ENCODE results near the gene P2RX2.
"Not testable (repeated sequence)": the region's sequence is repeated elsewhere in the genome, so short reads cannot be mapped to it uniquely, and the experiment has no call there.

The P2RX2 gene

DNA sequence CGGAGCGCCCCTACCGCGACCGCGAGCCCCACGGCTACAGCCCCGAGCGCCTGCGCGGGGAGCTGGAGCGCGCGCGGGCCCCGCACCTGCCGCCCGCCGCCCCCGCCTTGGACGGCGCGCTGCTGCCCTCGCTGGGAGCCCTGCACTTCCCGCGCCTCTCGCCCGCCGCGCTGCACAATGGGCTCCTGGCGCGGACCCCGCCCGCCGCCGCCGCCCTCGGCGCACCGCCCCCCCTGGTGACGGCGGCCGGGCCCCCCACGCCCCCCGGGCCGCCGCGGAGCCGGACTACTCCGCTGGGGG is 35.2 kb upstream of the P2RX2 start:
- DNase-seq (ENCODE audit: low read depth, low spot score): no peak

DNA sequence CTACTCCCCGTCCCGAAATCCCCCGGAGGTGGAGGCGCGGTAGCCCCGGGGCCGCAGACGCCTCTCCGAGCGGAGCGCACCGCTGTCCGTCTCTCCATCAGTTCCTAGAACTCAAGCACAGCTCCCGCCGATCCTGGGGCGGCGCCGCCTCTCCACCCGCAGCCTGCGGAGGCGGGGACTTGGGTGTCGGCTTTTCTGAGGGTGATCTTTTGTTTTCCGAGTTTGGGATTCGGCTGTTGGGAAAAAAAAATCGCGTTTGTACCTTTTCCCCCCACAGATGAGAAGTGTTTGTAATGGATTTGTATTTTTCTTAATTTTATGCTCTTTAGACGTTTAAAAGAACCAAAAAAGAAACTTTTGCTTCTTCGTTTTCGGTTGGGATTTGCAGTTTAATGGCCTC is 34.8 kb upstream of the P2RX2 start:
- no peak for DNase-seq (ENCODE audit: low read depth, low spot score)

DNA sequence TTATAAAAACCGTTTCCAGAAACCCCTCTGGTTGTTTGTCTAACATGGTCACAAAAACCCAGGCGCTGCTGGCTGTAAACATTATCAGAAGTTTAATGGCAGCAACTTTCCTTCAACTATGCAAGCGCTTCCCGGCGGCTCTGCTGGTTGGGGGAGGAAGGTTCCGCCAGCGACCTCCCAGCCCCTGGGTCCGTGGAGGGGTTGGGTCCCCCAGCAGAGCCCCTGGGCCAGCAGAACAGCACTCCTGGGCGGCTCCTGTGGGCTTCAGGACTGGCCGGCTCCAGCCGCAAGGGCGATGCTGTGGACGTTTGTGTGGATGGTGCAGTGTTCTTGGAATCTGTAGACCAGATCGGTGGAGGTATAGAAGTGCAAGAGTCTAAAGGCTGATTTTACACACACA is 34.1 kb upstream of the P2RX2 start:
- no peak for DNase-seq (ENCODE audit: low read depth, low spot score)

DNA sequence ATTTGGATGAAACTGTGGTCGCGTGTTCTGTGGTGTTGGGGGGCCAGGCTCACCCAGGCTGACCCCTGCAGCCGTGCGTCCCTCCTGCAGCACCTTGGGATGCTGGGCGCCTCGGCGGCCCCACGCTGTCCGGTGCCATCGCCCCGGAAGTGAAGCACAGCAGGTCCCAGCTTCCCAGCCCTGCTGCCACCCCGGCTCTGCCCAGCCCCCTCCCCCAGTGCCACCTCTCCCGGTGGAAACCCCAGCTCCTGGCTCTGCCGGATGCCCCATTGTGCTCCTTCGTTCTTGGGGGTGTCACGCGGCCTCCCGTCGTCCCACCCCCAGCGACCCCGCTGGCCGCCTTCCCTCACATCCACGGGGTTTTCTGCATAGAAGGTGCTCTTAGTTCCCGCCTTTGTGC is 33.4 kb upstream of the P2RX2 start:
- DNase-seq (ENCODE audit: low read depth, low spot score): no peak

DNA sequence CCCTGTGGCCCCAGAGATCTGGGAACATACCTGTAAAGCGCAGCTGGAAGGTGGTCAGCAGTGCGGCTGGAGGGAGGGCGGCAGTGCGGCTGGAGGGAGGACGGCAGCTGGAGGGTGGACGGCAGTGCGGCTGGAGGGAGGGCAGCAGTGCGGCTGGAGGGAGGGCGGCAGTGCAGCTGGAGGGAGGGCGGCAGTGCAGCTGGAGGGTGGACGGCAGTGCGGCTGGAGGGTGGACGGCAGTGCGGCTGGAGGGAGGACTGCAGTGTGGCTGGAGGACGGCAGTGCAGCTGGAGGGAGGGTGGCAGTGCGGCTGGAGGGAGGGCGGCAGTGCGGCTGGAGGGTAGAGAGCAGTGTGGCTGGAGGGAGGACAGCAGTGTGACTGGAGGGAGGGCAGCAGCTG is 31.6 kb upstream of the P2RX2 start:
- no peak for DNase-seq (ENCODE audit: low read depth, low spot score)

DNA sequence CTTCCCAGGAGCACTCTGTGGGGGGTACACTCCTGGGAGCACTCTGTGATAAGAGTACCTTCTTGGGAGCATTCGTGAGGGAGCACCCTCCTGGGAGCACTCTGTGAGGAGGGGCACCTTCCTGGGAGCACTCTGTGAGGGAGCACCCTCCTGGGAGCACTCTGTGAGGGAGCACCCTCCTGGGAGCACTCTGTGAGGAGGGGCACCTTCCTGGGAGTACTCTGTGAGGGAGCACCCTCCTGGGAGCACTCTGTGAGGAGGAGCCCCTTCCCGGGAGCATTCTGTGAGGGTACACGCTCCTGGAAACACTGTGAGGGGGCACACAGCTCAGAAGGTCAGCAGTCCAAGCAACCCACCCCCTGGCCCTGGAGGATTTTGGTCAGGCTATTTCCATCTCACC is 30.8 kb upstream of the P2RX2 start:
- no peak for DNase-seq (ENCODE audit: low read depth, low spot score)

DNA sequence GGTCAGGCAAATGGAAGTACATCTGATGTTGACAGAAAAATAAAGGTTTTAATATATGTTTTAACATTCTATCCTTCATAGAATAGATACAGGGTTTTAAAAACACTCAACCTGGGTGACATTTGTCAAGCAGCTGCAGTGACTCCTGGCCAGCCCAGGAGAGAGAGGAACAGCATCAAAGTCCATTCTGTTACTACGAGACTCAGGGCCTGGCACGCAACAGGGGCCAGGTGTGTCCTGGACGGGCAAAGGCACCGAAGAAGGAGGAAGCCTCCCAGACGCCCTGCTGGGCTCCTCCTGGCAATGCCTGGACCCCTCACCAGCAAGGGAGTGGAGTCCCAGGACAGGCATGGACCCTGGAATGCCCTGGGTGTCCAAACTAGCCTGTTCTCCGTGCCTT is 30.3 kb upstream of the P2RX2 start:
- no peak for DNase-seq (ENCODE audit: low read depth, low spot score)

DNA sequence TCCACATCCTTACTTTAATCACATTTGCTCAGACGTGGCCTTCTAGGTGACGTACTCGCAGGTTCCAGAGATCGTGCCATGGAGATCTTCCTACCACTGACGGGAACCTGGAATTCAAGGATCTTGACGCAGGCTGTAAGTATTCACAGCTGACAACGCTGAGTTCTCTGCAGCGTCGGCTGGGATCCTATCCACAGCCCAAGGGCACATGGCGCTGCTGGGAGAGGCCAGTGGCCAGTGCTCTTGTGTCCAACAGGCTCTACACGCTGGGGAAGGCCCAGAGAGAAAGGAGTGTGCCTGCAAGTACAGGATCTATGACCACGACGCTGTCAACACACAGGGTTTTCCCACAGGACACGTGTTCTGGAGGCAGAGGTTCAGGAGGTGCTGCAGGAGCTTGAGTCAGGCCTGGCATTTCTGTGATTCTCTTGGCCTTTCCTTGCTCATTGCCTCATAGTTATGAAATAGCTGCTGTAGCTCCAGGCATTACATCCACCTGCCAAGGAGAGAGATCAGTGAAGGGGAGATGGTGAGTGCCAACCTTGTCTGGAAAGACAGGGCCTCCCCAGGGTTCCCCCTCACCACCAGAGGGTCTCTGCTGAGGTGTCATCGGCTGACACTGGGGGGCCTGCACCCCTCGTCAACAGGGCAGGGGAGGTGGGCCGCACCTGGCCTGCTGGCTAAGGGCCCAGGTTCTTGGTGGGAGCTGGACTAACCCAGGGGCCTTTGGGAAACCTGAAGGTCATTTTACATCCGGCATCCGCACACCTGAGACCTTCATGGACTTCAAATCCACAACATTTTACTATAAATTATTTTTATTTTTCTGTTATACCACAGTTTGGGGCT is 29.5 kb upstream of the P2RX2 start:
- DNase-seq (ENCODE audit: low read depth, low spot score): no peak

DNA sequence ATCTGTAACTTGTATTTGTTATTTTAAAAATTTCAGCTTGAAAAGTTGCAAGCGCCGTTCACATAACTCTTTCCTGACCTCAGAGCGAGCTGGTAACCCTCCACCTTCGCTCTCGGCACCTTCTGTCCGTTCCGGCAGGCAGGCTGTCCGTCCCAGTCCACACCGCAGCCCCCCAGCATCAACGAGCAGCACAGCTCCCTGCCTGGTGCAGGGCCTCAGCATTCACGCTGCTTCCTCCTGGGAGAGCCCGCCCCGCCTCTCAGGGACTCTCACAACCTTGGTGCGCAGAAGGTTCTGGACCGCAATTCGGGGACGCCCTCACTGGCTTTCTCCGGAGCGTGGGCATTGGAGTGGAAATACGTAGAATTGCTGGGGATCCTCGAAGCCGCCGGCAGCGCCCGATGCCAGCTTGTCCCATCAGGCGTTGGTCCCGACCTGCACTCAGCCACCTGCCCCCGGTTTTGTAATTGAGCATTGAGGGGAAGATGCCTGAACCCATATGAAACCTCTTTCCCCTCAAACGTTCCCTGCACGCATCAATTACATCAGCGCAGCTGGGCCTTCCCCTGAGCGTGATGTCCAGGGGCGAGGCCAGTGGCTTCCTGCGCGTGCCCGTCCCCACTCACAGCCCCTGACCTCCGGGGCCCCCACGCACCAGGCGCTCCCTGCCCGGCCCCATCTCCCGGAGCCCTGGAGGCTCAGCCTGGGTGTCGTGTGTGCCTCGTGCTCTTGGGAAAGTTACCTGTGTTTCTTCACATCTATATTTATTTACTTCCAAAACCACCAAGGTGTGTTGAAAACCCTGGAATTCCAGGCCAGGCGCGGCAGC is 27.3 kb upstream of the P2RX2 start:
- DNase-seq (ENCODE audit: low read depth, low spot score): no peak

DNA sequence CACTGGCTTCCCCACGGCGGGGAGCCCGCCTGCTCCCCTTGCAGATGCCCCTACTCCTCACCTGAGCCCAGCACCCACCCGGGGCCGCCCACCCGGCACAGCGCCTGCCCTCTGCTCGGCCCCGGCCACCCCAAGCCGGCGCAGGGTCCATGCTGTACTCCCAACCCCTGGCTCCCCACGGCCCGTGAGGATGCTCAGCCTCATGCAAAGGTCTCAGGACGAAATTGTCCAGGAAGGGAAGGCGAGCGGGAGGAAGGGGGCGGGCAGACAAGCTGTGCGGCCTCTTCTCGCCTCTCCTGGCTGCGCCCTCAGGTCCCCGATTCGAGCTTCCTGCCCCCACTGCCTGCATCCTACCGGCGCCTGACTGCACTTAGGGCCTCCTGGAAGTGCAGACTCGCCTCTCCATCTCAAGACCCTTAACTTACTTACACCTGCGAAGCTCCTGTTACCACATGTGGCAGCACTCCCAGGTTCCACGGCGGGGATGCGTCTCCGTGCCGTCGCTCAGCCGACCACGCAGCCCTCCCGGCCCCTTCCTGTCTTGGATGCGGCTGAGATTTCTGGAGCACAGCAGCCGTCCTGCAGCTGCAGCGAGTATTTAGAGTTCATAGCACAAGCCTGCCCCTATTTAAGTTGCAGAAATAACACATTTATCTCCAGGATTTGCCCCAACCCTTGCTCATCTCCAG is 26.1 kb upstream of the P2RX2 start:
- no peak for DNase-seq (ENCODE audit: low read depth, low spot score)

DNA sequence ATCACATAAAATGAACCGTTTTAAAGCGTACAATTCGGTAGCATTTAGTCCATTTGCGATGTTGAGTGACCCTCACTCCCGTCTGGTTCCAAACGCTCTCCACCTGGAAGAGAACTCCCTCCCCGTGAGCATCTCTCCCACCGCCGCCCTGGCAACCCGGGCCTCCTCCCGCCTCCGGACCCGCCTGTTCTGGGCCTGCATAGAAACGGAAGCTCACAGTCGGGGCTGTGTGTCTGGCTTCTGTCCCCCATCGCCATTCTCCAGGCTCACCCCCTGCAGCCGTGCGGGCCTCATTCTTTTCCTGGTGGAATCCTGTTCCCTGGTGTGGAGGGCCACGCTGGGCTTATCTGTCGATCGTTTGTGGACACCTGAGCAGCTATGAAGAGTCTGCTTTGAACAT is 25.5 kb upstream of the P2RX2 start:
- no peak for DNase-seq (ENCODE audit: low read depth, low spot score)

DNA sequence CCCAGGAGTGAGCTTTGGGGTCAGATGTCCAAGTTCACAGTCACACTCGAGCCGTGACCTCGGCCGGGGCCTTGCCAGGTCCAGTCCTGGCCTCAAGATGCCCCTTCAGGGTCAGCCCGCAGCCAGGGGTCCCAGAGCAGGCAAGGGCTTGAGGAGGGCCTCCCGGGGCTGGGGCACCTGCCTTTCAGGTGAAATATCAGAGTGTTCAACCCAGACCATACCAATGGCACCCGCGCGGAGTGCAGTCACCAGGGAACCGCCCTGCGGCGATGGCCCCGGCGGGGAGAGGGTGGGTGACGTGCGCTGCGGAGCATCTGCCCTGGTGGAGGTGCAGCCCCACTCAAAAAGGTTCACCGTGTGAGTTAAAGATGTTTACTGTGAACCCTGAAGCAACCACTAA is 25.1 kb upstream of the P2RX2 start:
- DNase-seq (ENCODE audit: low read depth, low spot score): no peak

DNA sequence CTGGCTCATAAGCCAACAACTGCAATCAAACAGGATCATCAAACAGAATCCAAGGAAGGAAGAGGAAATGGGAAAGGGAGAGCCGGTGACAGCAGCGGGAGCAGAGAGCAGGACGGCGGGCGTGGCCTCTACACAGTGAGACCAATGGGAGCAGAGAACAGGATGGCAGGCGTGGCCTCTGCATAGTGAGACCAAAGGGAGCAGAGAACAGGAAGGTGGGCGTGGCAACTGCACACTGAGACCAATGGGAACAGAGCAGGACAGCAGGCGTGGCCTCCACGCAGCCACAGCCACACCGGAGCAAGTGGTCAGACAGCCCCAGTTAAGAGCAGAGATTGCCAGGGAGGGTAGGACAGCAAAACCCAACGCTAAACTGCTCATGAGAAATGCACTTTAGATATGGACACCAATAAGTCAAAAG is 24.6 kb upstream of the P2RX2 start:
- DNase-seq (ENCODE audit: low read depth, low spot score): peak; percentile 81

DNA sequence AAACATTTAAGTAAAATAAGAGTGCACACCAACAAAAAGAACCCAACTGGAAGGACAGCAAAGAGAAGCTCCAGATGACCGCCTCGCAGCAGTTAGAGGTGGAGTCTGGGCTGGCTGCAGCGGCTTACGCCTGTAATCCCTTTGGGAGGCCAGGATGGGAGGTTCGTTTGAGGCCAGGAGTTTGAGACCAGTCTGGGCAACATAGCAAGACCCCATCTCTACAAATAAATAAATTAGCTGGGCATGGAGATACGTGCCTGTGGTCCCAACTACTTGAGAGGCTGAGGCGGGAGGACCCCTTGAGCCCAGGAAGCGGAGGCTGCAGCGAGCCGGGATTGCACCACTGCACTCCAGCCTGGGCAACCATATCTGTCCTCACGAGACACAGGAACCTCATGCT is 23.4 kb upstream of the P2RX2 start:
- DNase-seq (ENCODE audit: low read depth, low spot score): no peak

DNA sequence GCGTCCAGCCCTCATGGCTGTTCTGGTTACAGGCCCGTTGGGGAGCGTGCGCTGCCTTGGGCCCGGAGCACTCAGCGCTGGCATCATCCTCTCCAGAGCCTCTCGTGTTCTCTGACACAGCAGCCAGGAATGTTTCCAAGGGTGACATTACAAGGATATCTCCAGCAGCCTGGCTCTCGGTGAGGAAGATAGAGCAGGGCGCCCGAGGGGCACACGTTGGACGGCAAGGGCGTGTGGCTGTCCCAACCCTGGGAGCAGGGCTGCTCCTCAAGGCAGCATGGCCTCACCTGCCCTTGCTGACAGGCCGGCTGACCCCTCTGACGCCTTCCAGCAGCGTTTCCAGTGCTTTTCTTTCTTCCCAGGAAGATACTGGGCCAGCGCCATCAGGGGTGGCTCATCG is 22.6 kb upstream of the P2RX2 start:
- DNase-seq (ENCODE audit: low read depth, low spot score): no peak

DNA sequence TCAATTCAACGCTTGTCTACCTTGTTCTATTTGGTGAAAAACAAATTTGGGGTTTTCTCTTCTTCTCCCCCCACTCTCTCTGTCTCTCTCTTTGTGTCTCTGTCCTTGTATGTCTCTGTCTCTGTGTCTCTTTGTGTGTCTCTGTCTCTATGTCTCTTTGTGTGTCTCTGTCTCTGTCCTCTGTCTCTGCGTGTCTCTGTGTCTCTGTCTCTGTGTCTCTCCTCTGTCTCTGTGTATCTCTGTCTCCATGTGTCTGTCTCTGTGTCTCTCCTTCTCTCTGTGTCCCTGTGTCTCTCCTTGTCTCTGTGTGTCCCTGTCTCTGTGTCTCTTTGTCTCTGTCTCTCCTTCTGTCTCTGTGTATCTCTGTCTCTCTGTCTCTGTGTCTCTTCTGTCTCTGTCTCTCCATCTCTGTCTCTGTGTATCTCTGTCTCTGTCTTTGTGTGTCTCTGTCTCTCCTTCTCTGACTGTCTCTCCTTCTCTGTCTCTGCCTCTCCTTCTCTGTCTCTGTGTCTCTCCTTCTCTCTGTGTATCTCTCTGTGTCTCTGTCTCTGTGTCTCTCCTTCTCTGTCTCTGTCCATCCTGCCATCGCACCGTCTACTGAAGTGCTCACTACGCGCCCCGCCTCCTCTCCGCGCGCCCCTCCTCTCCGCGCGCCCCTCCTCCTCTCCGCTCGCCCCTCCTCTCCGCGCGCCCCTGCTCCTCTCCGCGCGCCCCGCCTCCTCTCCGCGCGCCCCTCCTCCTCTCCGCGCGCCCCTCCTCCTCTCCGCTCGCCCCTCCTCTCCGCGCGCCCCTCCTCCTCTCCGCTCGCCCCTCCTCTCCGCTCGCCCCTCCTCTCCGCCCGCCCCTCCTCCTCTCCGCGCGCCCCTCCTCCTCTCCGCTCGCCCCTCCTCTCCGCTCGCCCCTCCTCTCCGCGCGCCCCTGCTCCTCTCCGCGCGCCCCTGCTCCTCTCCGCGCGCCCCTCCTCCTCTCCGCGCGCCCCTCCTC is 21.0 kb upstream of the P2RX2 start:
- no peak for DNase-seq (ENCODE audit: low read depth, low spot score)

DNA sequence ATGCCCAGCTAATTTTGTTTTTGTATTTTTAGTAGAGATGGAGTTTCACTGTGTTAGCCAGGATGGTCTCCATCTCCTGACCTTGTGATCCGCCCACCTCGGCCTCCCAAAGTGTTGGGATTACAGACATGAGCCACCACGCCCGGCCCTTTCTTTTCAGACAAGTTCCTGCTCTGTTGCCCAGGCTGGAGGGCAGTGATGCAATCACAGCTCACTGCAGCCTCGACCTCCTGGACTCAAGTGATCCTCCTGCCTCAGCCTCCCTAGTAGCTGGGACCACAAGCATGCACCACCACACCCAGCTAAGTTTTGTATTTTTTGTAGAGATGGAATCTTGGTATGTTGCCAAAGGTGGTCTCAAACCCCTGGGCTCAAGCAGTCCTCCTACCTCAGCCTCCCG is 19.1 kb upstream of the P2RX2 start:
- DNase-seq (ENCODE audit: low read depth, low spot score): not testable (repeated sequence)

DNA sequence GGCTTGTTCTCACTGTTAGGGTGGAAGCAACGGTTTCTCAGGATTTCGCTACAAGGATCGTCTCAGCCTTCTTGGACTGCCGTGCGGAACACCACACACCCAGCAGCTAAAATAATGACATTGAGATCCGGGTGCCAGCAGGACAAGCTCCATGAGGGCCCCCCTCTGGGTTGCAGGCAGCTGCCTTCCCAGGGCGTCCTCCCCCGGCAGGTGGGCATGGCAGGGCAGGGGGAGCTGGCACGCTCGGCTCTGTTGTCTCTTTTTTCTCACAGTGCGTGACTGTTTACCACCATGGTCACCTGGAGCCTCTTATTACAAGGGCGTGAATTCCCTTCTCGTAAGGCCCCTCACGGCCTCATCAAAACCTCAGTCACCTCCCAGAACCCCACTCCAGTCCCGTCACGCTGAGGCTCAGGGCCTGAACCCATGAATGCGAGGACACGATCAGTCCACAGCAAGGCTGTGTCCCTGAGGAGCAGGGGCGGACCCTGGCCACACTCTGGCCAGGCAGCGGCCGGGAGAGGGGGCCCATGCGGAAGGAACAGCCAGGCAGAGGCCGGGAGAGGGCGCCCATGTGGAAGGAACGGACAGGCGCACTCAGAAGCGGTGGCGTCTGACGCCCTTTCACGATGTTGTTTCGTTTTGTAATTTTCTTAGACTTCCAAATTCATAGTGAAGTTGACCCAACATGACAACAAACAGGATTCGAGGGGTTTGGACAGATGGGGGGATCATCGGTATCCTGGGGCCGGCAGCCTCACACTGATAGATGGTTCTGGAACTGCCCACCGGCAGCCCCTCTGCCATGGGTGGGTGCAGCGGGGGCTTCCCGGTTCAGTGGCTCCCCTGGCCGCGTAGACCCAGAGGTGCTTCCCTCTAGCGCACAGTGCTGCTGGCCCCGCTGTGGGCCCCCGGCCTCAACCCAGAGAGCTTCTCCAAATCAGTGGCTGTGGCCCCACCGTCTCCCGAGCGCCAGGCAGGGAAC is 18.2 kb upstream of the P2RX2 start:
- DNase-seq (ENCODE audit: low read depth, low spot score): no peak

DNA sequence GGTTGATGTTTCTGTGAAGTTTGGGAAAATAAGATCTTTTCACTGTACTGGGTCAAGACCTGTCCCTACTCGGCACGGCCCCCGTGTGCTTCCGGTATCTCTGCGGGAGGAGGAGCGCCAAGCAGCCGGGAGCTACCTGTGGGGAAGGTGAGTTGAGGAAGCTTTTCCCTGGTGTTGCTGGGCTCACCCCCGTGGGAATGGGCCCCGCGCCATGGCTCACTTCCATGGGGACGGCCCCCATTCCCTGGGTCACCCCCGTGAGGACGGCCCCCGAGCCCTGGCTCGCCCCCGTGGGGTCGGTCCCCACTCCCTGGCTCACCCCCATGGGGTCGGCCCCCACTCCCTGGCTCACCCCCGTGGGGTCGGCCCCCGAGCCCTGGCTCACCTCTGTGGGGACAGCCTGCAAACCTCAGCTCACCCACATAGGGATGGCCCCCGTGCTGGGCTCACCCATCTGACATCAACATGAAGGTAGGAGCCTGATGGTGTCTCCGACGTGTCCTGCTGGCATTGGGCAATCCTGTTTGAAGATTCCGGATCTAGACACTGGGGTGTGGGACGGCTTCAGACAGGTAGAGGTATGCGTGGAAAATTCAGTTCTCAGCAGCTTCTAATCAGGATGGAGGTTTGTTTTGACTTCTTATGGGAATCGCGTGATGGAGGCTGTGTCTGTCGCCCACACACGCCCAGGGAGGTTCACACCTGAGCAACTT is 17.2 kb upstream of the P2RX2 start:
- no peak for DNase-seq (ENCODE audit: low read depth, low spot score)

Measured in smooth muscle cell of the brain vasculature (primary cell).